ENCODE measurements around the gene FERMT1. TPM values are rescaled to one million over a fixed set of nuclear protein-coding genes. Genes with fewer than 3 reads are reported as not detected.
A peak's percentile ranks its signal among the peaks of the same experiment; 100 is the strongest.

The FERMT1 gene
- total RNA-seq, 1 experiment from 2014 or later, result 70.8 TPM

GRCh38 chr20:6148073-6148472, 25.2 kb upstream of the FERMT1 start:
- H3K4me3 ChIP-seq (ENCODE audit: low read length), result no peak overlapping the region
- intact Hi-C loops (cut with micrococcal nuclease), result loop anchor here (10.0 kb wide), 1 partner anchor 617 kb away; the partner anchor contains the start of gene BMP2
- ChIA-PET POLR2A (ENCODE audit: unreplicated experiment) (no interaction called here), CTCF (no interaction called here)
- H2AFZ ChIP-seq (ENCODE audit: low read length), result no peak overlapping the region
- peaks cover 57% of the 10 kb centered on the region for H3K27me3 ChIP-seq (ENCODE audit: low read length)
- H3K36me3 ChIP-seq (ENCODE audit: low read depth, low read length), result no peaks in the 10 kb centered on the region
- H3K4me1 ChIP-seq (ENCODE audit: insufficient read depth, low read length), result no peaks in the 10 kb centered on the region
- no peaks in the 10 kb centered on the region for H3K9me2 ChIP-seq (replicated peaks; ENCODE audit: low read length)
- H3K9me3 ChIP-seq (ENCODE audit: low read length), result no peaks in the 10 kb centered on the region
- no peak overlapping the region for H3K4me2 ChIP-seq (ENCODE audit: low read length)
- H4K20me1 ChIP-seq (ENCODE audit: low read length), result no peaks in the 10 kb centered on the region
- ATAC-seq (no peak), DNase-seq (no peak)
- no peaks in the 10 kb centered on the region for H3K79me2 ChIP-seq (ENCODE audit: low read length)
- H3K9ac ChIP-seq (ENCODE audit: low read length), result no peak overlapping the region
- TF ChIP-seq EZH2 (IDR thresholded peaks at IDR 0.05; ENCODE audit: low read length, unreplicated experiment) (no peak), EZH2phosphoT487 (IDR thresholded peaks at IDR 0.05; ENCODE audit: borderline replicate concordance, low read length) (no peak), CTCF (conservative IDR thresholded peaks at IDR 0.05; ENCODE audit: low read depth, low read length) (no peak)
- no peak overlapping the region for H3K27ac ChIP-seq (ENCODE audit: low read length)
- no peaks in the 10 kb centered on the region for H3F3A ChIP-seq (ENCODE audit: low read length, unreplicated experiment)
- BruUV-seq (replicated peaks), result no TSS peak

GRCh38 chr20:6142348-6142993, 19.6 kb upstream of the FERMT1 start:
- H3K4me1 ChIP-seq (ENCODE audit: insufficient read depth, low read length), result no peaks in the 10 kb centered on the region
- no peaks in the 10 kb centered on the region for H4K20me1 ChIP-seq (ENCODE audit: low read length)
- peak overlapping the region; percentile 56 for H3K4me2 ChIP-seq (ENCODE audit: low read length)
- no peaks in the 10 kb centered on the region for H3K9me2 ChIP-seq (replicated peaks; ENCODE audit: low read length)
- H2AFZ ChIP-seq (ENCODE audit: low read length), result peak overlapping the region; percentile 56
- intact Hi-C loops (cut with micrococcal nuclease), result loop anchor here (5.0 to 10.0 kb wide), 4 partner anchors 622 to 1785 kb away; partner anchors contain the start of gene BMP2
- H3K36me3 ChIP-seq (ENCODE audit: low read depth, low read length), result no peaks in the 10 kb centered on the region
- POLR2A ChIA-PET (ENCODE audit: unreplicated experiment), result no interaction called here
- no peak overlapping the region for H3K27ac ChIP-seq (ENCODE audit: low read length)
- ATAC-seq (peak; percentile 91), DNase-seq (peak; percentile 89)
- H3K9ac ChIP-seq (ENCODE audit: low read length), result no peak overlapping the region
- H3K4me3 ChIP-seq (ENCODE audit: low read length), result peak overlapping the region; percentile 15; the same call in 1 of the 2 replicates
- no peaks in the 10 kb centered on the region for H3K79me2 ChIP-seq (ENCODE audit: low read length)
- BruUV-seq (replicated peaks), result no TSS peak
- no peaks in the 10 kb centered on the region for H3F3A ChIP-seq (ENCODE audit: low read length, unreplicated experiment)
- peaks cover 31% of the 10 kb centered on the region; the same call in 1 of the 2 replicates for H3K27me3 ChIP-seq (ENCODE audit: low read length)
- H3K9me3 ChIP-seq (ENCODE audit: low read length), result no peaks in the 10 kb centered on the region
- CTCF ChIA-PET, result no interaction called here
- no peak for TF ChIP-seq EZH2 (IDR thresholded peaks at IDR 0.05; ENCODE audit: low read length, unreplicated experiment)
- TF ChIP-seq EZH2phosphoT487 (IDR thresholded peaks at IDR 0.05; ENCODE audit: borderline replicate concordance, low read length), result no peak
- TF ChIP-seq CTCF (conservative IDR thresholded peaks at IDR 0.05; ENCODE audit: low read depth, low read length), result peak; percentile 93

- POLR2A ChIA-PET (ENCODE audit: unreplicated experiment), result no interaction called here
- ATAC-seq (peak; percentile 63; the same call in 1 of the 2 replicates), DNase-seq (peak; percentile 34)
- Histone ChIP-seq H3K79me2 (ENCODE audit: low read length) (no peaks in the 10 kb centered on the region), H3F3A (ENCODE audit: low read length, unreplicated experiment) (no peaks in the 10 kb centered on the region), H3K27me3 (ENCODE audit: low read length) (peaks cover 44% of the 10 kb centered on the region), H3K27ac (ENCODE audit: low read length) (no peak overlapping the region), H3K4me3 (ENCODE audit: low read length) (no peak overlapping the region), H3K9me2 (replicated peaks; ENCODE audit: low read length) (no peaks in the 10 kb centered on the region), H3K9ac (ENCODE audit: low read length) (no peak overlapping the region), H3K4me2 (ENCODE audit: low read length) (no peak overlapping the region), H3K36me3 (ENCODE audit: low read depth, low read length) (no peaks in the 10 kb centered on the region), H3K9me3 (ENCODE audit: low read length) (no peaks in the 10 kb centered on the region), H3K4me1 (ENCODE audit: insufficient read depth, low read length) (no peaks in the 10 kb centered on the region), H4K20me1 (ENCODE audit: low read length) (no peaks in the 10 kb centered on the region), H2AFZ (ENCODE audit: low read length) (no peak overlapping the region)
- intact Hi-C loops (cut with micrococcal nuclease), result loop anchor here (5.0 to 10.0 kb wide), 4 partner anchors 624 to 1786 kb away; partner anchors contain the start of gene BMP2
- TF ChIP-seq EZH2phosphoT487 (IDR thresholded peaks at IDR 0.05; ENCODE audit: borderline replicate concordance, low read length) (no peak), CTCF (conservative IDR thresholded peaks at IDR 0.05; ENCODE audit: low read depth, low read length) (peak; percentile 62), EZH2 (IDR thresholded peaks at IDR 0.05; ENCODE audit: low read length, unreplicated experiment) (no peak)
- BruUV-seq (replicated peaks), result no TSS peak
- CTCF ChIA-PET, result no interaction called here
These were observed 18.1 kb upstream of the FERMT1 start for GRCh38 chr20:6140947-6141346.

All from PC-3 (cell line).